ENCODE measurements around the gene AFDN.

- no peak for TF ChIP-seq SMC3 (IDR thresholded peaks at IDR 0.05; ENCODE audit: borderline replicate concordance, low read length)
- no peak for TF ChIP-seq POLR2A (IDR thresholded peaks at IDR 0.05; ENCODE audit: low read depth, low read length)
- TF ChIP-seq, protein P1, sequence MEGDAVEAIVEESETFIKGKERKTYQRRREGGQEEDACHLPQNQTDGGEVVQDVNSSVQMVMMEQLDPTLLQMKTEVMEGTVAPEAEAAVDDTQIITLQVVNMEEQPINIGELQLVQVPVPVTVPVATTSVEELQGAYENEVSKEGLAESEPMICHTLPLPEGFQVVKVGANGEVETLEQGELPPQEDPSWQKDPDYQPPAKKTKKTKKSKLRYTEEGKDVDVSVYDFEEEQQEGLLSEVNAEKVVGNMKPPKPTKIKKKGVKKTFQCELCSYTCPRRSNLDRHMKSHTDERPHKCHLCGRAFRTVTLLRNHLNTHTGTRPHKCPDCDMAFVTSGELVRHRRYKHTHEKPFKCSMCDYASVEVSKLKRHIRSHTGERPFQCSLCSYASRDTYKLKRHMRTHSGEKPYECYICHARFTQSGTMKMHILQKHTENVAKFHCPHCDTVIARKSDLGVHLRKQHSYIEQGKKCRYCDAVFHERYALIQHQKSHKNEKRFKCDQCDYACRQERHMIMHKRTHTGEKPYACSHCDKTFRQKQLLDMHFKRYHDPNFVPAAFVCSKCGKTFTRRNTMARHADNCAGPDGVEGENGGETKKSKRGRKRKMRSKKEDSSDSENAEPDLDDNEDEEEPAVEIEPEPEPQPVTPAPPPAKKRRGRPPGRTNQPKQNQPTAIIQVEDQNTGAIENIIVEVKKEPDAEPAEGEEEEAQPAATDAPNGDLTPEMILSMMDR (IDR thresholded peaks at IDR 0.05 in 2 of 3, conservative IDR thresholded peaks at IDR 0.05 in 1 of 3; ENCODE audit: control insufficient read depth in 2 of 3, extremely low read depth in 1 of 3, insufficient read depth in 1 of 3, low read depth in 3 of 3, low read length in 3 of 3): no peak
- TF ChIP-seq FOXK2 (IDR thresholded peaks at IDR 0.05): no peak
- no peak for TF ChIP-seq ZBTB33 (IDR thresholded peaks at IDR 0.05)
- TF ChIP-seq ETV6 (conservative IDR thresholded peaks at IDR 0.05 in 1 of 2, IDR thresholded peaks at IDR 0.05 in 1 of 2; ENCODE audit: borderline replicate concordance in 1 of 2, low read depth in 1 of 2): no peak
- TF ChIP-seq MEF2A (IDR thresholded peaks at IDR 0.05; ENCODE audit: insufficient read depth, low read depth, low read length): no peak
- TF ChIP-seq USF2 (IDR thresholded peaks at IDR 0.05; ENCODE audit: borderline replicate concordance, low read depth, low read length): no peak
- TF ChIP-seq BCLAF1 (IDR thresholded peaks at IDR 0.05): no peak
- TF ChIP-seq REST (IDR thresholded peaks at IDR 0.05; ENCODE audit: low read depth, low read length): no peak
- no peak for TF ChIP-seq RELA (IDR thresholded peaks at IDR 0.05; ENCODE audit: borderline replicate concordance, partially characterized antibody)
These were observed 92.6 kb downstream of the AFDN start for GRCh38 chr6:167919349-167919748.

Data from GM12878 (cell line).